ENCODE results near the gene PRKN.

PRKN gene

DNA sequence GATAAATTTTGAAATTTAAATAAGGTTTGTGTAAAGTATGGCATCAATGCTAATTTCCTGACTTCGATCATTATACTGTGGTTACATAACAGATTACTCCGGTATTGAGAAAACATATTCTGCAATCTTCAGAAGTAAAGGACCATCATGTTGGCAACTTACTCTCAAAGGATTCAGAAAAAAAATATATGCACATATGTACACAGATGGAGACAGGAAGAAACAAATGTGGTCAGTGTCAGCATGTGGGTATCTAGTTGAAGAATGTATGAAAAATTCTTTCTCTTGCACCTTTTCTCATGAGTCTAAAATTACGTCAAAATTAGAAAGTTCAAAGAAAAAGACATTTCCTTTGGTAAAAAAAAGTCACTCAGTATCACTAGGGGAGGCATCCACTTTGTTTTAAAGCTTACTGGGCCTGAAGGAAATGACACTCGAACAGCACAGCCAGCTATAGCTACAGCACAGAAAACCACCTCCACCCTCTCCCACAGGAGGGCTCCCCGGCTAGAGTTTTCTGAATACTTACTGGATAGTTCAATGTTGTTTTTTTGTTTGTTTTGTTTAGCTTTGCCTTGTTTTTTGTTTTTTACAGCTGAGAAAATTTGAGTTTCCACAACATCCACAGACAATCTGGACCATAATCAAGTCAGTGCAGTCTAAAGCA, 1136.5 kb downstream of the PRKN start:
- ATAC-seq = no peak
- no peak for TF ChIP-seq ARNTL (CRISPR knock-in tag; IDR thresholded peaks at IDR 0.05; ENCODE audit: borderline replicate concordance, low read depth)
- TF ChIP-seq, protein P1, sequence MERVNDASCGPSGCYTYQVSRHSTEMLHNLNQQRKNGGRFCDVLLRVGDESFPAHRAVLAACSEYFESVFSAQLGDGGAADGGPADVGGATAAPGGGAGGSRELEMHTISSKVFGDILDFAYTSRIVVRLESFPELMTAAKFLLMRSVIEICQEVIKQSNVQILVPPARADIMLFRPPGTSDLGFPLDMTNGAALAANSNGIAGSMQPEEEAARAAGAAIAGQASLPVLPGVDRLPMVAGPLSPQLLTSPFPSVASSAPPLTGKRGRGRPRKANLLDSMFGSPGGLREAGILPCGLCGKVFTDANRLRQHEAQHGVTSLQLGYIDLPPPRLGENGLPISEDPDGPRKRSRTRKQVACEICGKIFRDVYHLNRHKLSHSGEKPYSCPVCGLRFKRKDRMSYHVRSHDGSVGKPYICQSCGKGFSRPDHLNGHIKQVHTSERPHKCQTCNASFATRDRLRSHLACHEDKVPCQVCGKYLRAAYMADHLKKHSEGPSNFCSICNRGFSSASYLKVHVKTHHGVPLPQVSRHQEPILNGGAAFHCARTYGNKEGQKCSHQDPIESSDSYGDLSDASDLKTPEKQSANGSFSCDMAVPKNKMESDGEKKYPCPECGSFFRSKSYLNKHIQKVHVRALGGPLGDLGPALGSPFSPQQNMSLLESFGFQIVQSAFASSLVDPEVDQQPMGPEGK (CRISPR knock-in tag; IDR thresholded peaks at IDR 0.05; ENCODE audit: borderline replicate concordance) = no peak
- TF ChIP-seq GLIS3 (CRISPR knock-in tag; IDR thresholded peaks at IDR 0.05) = no peak
- TF ChIP-seq, protein P2, sequence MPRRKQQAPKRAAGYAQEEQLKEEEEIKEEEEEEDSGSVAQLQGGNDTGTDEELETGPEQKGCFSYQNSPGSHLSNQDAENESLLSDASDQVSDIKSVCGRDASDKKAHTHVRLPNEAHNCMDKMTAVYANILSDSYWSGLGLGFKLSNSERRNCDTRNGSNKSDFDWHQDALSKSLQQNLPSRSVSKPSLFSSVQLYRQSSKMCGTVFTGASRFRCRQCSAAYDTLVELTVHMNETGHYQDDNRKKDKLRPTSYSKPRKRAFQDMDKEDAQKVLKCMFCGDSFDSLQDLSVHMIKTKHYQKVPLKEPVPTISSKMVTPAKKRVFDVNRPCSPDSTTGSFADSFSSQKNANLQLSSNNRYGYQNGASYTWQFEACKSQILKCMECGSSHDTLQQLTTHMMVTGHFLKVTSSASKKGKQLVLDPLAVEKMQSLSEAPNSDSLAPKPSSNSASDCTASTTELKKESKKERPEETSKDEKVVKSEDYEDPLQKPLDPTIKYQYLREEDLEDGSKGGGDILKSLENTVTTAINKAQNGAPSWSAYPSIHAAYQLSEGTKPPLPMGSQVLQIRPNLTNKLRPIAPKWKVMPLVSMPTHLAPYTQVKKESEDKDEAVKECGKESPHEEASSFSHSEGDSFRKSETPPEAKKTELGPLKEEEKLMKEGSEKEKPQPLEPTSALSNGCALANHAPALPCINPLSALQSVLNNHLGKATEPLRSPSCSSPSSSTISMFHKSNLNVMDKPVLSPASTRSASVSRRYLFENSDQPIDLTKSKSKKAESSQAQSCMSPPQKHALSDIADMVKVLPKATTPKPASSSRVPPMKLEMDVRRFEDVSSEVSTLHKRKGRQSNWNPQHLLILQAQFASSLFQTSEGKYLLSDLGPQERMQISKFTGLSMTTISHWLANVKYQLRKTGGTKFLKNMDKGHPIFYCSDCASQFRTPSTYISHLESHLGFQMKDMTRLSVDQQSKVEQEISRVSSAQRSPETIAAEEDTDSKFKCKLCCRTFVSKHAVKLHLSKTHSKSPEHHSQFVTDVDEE (CRISPR knock-in tag; IDR thresholded peaks at IDR 0.05) = no peak
- TF ChIP-seq ZNF565 (CRISPR knock-in tag; conservative IDR thresholded peaks at IDR 0.05; ENCODE audit: low read depth) = no peak
- no peak for TF ChIP-seq ZNF8 (CRISPR knock-in tag; IDR thresholded peaks at IDR 0.05)
- TF ChIP-seq ZFP3 (CRISPR knock-in tag; IDR thresholded peaks at IDR 0.05) = no peak
- no peak for TF ChIP-seq ISL1 (CRISPR knock-in tag; IDR thresholded peaks at IDR 0.05)
- TF ChIP-seq OSR1 (CRISPR knock-in tag; IDR thresholded peaks at IDR 0.05) = no peak
- no peak for TF ChIP-seq ZFP30 (CRISPR knock-in tag; IDR thresholded peaks at IDR 0.05)
- TF ChIP-seq ZNF70 (CRISPR knock-in tag; IDR thresholded peaks at IDR 0.05) = no peak

DNA sequence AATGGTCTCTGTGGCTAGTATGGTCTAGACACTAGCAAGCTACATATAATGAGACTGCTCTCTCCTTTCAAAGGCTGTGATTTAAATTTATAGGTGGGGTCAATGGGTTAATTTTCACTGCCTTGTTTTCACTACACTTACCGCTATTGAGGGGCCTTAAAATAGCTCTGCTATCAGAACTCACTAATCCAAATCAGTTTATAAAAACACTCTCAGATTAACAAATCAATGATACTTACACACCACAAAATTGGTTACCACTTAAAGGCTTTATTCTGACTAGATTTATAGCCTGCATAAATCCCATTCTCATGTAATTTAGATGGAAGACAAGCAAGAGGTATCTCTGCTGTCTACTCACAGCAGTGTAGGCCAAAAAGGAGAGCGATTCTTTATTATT, 1140.7 kb downstream of the PRKN start:
- no peak for ATAC-seq
- TF ChIP-seq PPARA (CRISPR knock-in tag; IDR thresholded peaks at IDR 0.05; ENCODE audit: borderline replicate concordance) (no peak), ZFP30 (CRISPR knock-in tag; IDR thresholded peaks at IDR 0.05) (no peak), ZFP3 (CRISPR knock-in tag; IDR thresholded peaks at IDR 0.05) (no peak), ZNF8 (CRISPR knock-in tag; IDR thresholded peaks at IDR 0.05) (no peak), OSR1 (CRISPR knock-in tag; IDR thresholded peaks at IDR 0.05) (no peak), BACH2 (CRISPR knock-in tag; IDR thresholded peaks at IDR 0.05; ENCODE audit: borderline replicate concordance) (no peak), SNAI2 (CRISPR knock-in tag; IDR thresholded peaks at IDR 0.05) (no peak), ISL1 (CRISPR knock-in tag; IDR thresholded peaks at IDR 0.05) (no peak), TCF4 (CRISPR knock-in tag; IDR thresholded peaks at IDR 0.05; ENCODE audit: borderline replicate concordance) (no peak), TOX (CRISPR knock-in tag; IDR thresholded peaks at IDR 0.05; ENCODE audit: borderline replicate concordance) (no peak), ZNF70 (CRISPR knock-in tag; IDR thresholded peaks at IDR 0.05) (no peak), RARB (CRISPR knock-in tag; IDR thresholded peaks at IDR 0.05) (no peak)
- TF ChIP-seq, protein P2 (CRISPR knock-in tag; IDR thresholded peaks at IDR 0.05) = no peak
- TF ChIP-seq, protein P3, sequence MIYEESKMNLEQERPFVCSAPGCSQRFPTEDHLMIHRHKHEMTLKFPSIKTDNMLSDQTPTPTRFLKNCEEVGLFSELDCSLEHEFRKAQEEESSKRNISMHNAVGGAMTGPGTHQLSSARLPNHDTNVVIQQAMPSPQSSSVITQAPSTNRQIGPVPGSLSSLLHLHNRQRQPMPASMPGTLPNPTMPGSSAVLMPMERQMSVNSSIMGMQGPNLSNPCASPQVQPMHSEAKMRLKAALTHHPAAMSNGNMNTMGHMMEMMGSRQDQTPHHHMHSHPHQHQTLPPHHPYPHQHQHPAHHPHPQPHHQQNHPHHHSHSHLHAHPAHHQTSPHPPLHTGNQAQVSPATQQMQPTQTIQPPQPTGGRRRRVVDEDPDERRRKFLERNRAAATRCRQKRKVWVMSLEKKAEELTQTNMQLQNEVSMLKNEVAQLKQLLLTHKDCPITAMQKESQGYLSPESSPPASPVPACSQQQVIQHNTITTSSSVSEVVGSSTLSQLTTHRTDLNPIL (CRISPR knock-in tag; IDR thresholded peaks at IDR 0.05; ENCODE audit: low read depth) = no peak
- TF ChIP-seq, protein P1 (CRISPR knock-in tag; IDR thresholded peaks at IDR 0.05; ENCODE audit: borderline replicate concordance) = no peak
- TF ChIP-seq, protein P4, sequence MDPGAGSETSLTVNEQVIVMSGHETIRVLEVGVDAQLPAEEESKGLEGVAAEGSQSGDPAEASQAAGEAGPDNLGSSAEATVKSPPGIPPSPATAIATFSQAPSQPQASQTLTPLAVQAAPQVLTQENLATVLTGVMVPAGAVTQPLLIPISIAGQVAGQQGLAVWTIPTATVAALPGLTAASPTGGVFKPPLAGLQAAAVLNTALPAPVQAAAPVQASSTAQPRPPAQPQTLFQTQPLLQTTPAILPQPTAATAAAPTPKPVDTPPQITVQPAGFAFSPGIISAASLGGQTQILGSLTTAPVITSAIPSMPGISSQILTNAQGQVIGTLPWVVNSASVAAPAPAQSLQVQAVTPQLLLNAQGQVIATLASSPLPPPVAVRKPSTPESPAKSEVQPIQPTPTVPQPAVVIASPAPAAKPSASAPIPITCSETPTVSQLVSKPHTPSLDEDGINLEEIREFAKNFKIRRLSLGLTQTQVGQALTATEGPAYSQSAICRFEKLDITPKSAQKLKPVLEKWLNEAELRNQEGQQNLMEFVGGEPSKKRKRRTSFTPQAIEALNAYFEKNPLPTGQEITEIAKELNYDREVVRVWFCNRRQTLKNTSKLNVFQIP (CRISPR knock-in tag; IDR thresholded peaks at IDR 0.05; ENCODE audit: borderline replicate concordance, low read depth) = no peak

All from SK-N-SH treated with all-trans-retinoic acid at 6 μM for 48 hours (cell line).